HCEC 1CT (cell line): Measurements from ENCODE around the gene IL1RN.
"Not testable (repeated sequence)": the region's sequence is repeated elsewhere in the genome, so short reads cannot be mapped to it uniquely, and the experiment has no call there.

ENCODE experiments used
- DNase-seq: peaks from one replicate; pipeline ENCODE4 v3.0.0-alpha.2; 2017

Gene IL1RN, protein sequence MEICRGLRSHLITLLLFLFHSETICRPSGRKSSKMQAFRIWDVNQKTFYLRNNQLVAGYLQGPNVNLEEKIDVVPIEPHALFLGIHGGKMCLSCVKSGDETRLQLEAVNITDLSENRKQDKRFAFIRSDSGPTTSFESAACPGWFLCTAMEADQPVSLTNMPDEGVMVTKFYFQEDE

GRCh38 chr2:113126845-113127645, at the start of gene IL1RN:
IL1RN (plus strand) TSS chr2:113127598; CDS start chr2:113127625, 27 bp downstream.
- DNase-seq = no peak

- DNase-seq = no peak
Measured at GRCh38 chr2:113077921-113078320, 49.5 kb upstream of the IL1RN start.

- no peak for DNase-seq
Measured at GRCh38 chr2:113078350-113078839, 49.0 kb upstream of the IL1RN start.

DNA sequence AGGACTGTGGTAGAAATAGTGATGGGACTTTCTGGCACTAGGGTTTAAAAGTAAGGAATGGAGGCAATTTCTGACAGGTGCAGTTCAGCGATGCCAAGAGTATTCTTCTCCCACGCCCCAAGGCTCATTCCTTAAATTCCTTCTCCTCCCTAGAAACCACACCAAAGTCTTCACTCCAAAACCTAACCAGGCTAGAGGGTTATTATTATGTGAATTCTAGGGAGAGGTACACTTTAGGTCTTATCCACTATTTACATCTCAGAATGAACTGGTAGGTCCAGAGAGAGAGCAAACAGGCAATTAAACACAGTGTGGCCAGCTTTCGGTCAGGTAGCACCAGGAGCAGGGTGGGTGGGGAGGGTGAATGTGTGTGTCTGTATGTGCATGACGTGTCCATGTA, 48.3 kb upstream of the IL1RN start:
- no peak for DNase-seq

GRCh38 chr2:113080134-113080533, 47.3 kb upstream of the IL1RN start:
- peak; percentile 28 for DNase-seq

- DNase-seq = no peak
Measured at GRCh38 chr2:113081488-113082210, 45.7 kb upstream of the IL1RN start.

- no peak for DNase-seq
Measured at GRCh38 chr2:113083296-113083695, 44.1 kb upstream of the IL1RN start.

GRCh38 chr2:113084249-113085000, 43.0 kb upstream of the IL1RN start:
- DNase-seq = peak; percentile 15

GRCh38 chr2:113085542-113085941, 41.9 kb upstream of the IL1RN start:
- DNase-seq = no peak

GRCh38 chr2:113088213-113088992, 39.0 kb upstream of the IL1RN start:
- DNase-seq = no peak

DNA sequence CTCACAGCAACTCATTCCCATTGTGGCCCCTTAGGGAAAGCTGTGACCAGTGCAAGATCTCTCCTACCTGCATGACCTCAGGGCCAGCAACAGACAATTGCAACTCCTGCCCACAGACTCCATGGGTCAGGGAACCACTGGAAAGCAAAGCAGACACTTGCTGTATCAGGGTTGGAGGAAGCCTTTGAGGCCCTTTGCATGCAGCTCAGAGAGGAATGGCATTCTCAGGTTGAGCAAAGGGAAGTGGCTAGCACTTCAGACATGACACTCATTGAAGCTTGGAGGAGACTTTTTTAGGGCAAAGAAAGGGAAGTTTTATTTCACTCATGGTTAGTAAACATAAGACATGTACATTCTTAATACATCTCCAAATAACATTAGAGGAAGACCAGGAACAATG, 37.5 kb upstream of the IL1RN start:
- DNase-seq = no peak

GRCh38 chr2:113091231-113091896, 36.0 kb upstream of the IL1RN start:
- no peak for DNase-seq

DNA sequence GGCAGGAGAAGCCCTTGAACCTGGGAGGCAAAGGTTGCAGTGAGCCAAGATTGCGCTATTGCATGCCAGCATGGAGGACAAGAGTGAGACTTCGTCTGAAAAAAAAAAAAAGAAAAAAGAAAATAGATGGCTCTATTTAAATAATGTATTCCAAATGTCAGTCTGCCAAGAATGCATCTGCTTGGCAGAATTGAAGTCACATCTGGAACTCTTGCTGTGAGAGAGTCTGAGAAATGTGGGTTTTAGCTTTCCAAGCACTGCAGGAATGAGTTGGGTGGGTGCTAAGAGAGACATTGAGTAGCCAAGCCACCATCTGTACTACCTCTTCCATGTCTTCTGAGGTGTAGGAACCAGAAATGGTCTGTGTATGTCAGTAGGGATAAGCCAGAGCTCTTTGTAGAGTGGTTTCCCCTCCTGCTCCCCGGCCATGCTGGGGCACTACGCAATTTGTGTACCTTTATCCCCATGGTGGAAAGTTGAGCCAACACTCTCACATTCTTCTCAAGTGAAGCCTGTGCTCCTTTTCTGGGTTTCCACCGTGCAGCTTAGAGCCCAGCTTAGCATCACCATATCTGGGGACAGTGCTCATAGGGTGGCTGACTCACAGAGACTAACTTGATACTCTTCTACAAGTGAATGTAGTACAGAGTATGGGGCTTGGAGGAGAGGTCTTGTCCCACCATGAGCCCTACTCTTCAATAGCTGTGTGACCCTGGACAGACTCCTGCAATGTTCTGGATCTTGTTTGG, 34.4 kb upstream of the IL1RN start:
- no peak for DNase-seq

GRCh38 chr2:113093613-113093977, 33.8 kb upstream of the IL1RN start:
- DNase-seq = no peak

DNA sequence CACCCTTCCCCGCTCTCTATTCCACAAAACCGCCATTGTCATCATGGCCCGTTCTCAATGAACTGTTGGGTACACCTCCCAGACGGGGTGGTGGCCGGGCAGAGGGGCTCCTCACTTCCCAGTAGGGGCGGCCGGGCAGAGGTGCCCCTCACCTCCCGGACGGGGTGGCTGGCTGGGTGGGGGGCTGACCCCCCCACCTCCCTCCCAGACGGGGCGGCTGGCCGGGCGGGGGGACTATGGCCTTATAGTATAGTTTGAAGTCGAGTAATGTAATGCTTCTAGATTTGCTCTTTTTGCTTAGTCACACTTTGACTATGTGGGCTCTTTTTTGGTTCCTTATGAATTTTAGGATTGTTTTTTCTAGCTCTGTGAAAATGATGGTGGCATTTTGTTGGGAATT, 31.1 kb upstream of the IL1RN start:
- not testable (repeated sequence) for DNase-seq

- DNase-seq = not testable (repeated sequence)
Measured at GRCh38 chr2:113096842-113097618, 30.4 kb upstream of the IL1RN start.

DNA sequence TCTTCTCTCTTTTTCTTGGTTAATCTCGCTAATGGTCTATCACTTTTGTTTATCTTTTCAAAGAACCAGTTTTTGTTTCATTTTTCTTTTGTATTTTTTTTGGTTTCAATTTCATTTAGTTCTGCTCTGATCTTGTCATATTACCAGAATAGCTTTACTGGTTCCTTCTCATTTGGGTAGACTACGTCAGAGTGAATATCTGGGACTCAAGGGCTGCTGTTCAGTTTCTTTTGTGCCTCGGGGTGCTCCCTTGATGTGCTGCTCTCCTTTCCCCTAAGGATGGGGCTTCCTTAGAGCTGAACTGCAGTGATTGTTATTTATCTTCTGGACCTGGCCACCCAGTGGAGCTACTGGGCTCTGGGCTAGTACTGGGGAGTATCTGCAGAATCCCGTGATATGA, 29.4 kb upstream of the IL1RN start:
- no peak for DNase-seq

DNA sequence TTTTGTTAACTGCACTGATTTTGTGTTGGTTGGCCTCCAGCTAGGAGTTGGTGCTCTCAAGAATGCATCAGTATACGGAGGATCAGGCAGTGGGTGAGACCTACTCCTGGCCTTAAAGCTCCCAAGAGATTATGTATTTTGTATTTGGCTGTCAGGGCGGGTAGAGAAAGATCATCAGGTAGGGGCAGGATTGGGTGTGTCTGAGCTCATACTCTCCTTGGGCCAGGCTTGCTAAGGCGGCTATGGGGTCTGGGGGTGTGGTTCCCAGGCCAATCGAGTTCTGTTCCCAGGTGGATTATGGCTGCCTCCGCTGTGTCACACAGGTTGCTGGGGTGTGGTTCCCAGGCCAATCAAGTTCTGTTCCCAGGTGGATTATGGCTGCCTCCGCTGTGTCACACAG, 28.9 kb upstream of the IL1RN start:
- no peak for DNase-seq

DNA sequence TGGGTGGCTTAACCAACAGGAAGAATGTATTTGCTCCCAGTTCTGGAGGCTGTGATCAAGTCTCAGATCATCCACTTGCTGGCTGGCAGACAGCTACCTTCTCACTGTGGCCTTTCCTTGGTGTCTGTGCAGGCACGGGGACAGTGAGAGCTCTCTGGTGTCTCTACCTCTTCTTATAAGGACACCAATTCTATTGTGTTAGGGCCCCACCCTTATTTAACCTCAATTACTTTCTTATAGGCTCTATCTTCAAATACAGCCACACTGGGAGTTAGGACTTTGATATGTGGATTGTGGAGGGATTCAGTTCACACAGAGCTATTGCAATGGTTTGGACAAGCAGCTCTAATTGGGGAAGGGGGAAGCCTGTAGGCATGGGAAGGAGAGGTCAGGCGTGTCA, 25.3 kb upstream of the IL1RN start:
- DNase-seq = no peak

DNA sequence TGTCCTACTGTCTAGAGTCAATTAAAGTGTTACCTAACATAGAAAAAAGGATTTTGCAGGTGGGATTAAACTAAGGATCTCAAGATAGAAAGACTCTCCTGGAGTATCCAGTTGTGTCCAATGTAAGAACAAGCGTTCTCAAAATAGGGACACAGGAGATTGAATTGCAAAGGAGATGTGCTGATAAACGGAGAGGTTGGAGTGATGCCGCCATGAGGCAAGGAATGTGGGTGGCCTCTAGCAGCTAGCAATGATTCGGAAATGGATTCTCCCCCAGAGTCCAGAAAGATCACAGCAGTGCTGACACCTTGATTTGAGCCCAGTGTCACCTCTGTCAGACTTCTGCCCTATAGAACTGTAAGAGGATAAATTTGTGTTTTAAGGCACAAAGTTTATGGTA, 24.1 kb upstream of the IL1RN start:
- DNase-seq = no peak
